Measurements from ENCODE around the gene MAN2A1. TPM values are rescaled to one million over a fixed set of nuclear protein-coding genes. Genes with fewer than 3 reads are reported as not detected.

Gene MAN2A1
- total RNA-seq, 4 donors from 2014 or later: 53.1 to 83.6 (median 59.3) TPM

GRCh38 chr5:109714592-109714991 is 24.9 kb downstream of the MAN2A1 start:
- H3K4me1 ChIP-seq: no peaks in the 10 kb centered on the region
- no peak overlapping the region for H3K4me3 ChIP-seq (replicated peaks in 1 of 3)
- DNase-seq: no peak
- no peak for TF ChIP-seq POLR2A (IDR thresholded peaks at IDR 0.05)
- TF ChIP-seq, protein P1, sequence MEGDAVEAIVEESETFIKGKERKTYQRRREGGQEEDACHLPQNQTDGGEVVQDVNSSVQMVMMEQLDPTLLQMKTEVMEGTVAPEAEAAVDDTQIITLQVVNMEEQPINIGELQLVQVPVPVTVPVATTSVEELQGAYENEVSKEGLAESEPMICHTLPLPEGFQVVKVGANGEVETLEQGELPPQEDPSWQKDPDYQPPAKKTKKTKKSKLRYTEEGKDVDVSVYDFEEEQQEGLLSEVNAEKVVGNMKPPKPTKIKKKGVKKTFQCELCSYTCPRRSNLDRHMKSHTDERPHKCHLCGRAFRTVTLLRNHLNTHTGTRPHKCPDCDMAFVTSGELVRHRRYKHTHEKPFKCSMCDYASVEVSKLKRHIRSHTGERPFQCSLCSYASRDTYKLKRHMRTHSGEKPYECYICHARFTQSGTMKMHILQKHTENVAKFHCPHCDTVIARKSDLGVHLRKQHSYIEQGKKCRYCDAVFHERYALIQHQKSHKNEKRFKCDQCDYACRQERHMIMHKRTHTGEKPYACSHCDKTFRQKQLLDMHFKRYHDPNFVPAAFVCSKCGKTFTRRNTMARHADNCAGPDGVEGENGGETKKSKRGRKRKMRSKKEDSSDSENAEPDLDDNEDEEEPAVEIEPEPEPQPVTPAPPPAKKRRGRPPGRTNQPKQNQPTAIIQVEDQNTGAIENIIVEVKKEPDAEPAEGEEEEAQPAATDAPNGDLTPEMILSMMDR (IDR thresholded peaks at IDR 0.05): no peak
- no peaks in the 10 kb centered on the region for H3K27me3 ChIP-seq
- WGBS, 2 donors: 49 to 63% methylated on average over 3 of the region's 3 CpGs
- peaks cover 3 to 5% of the 10 kb centered on the region in 2 donors for H3K36me3 ChIP-seq
- H3K9me3 ChIP-seq: no peaks in the 10 kb centered on the region
- H3K27ac ChIP-seq: no peak overlapping the region
- intact Hi-C loops (cut with DNase I): no loop called here

DNA sequence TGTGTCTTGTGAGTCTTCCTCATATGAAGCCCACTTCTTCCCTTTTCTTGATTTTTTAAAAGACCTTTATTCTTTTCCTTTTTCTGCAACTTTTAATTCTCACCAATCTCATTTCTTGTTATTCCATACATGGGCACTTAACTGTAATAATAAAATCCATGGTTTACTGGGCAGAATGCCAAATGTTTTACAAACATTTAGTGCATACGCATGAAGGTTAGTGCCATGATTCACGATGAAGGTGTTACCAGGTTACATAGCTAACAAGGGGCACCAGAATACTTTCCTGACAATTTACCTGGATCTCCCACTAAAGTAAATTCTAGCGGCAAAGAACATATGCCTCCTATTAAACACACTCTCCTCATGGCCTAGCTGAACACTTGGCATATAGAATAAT is 28.5 kb downstream of the MAN2A1 start:
- no peaks in the 10 kb centered on the region for H3K4me1 ChIP-seq
- H3K4me3 ChIP-seq (replicated peaks in 1 of 3): no peak overlapping the region
- WGBS, 2 donors: 75 to 84% methylated on average over 3 of the region's 3 CpGs
- no peaks in the 10 kb centered on the region for H3K9me3 ChIP-seq
- H3K27ac ChIP-seq: no peak overlapping the region
- no peak for DNase-seq
- TF ChIP-seq, protein P1 (IDR thresholded peaks at IDR 0.05): no peak
- TF ChIP-seq POLR2A (IDR thresholded peaks at IDR 0.05): no peak
- intact Hi-C loops (cut with DNase I): no loop called here
- no peaks in the 10 kb centered on the region for H3K27me3 ChIP-seq
- peaks cover 3 to 5% of the 10 kb centered on the region in 2 donors for H3K36me3 ChIP-seq

DNA sequence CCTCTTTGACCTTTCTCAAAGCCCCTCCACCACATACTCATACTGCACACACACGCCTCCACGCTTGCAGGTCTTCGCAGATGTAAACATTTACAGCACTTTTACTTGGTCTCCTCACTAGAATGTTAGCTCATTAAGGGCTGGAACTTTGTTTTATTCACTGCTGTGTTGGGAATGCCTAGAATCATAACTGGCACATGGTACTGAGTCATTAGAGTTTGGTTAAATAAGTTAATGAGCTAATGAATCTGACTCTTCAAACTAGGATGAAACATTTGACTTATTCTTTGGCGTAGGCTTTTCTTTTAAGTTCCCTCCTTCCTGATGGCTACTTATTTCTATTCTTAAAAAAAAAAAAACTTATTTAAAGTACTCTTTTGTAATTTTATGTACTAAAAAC is 28.9 kb downstream of the MAN2A1 start:
- intact Hi-C loops (cut with DNase I): no loop called here

GRCh38 chr5:109719978-109720377 is 30.3 kb downstream of the MAN2A1 start:
- intact Hi-C loops (cut with DNase I): no loop called here
- peaks cover 3 to 5% of the 10 kb centered on the region in 2 donors for H3K36me3 ChIP-seq
- no peak overlapping the region for H3K27ac ChIP-seq
- no peak overlapping the region for H3K4me3 ChIP-seq (replicated peaks in 1 of 3)
- DNase-seq: no peak
- TF ChIP-seq, protein P1 (IDR thresholded peaks at IDR 0.05): no peak
- no peak for TF ChIP-seq POLR2A (IDR thresholded peaks at IDR 0.05)
- H3K27me3 ChIP-seq: no peaks in the 10 kb centered on the region
- no peaks in the 10 kb centered on the region for H3K4me1 ChIP-seq
- H3K9me3 ChIP-seq: no peaks in the 10 kb centered on the region

More for the DNA sequence above, 28.9 kb downstream of the MAN2A1 start:
- Histone ChIP-seq H3K27me3 (no peaks in the 10 kb centered on the region), H3K4me3 (replicated peaks in 1 of 3) (no peak overlapping the region), H3K27ac (no peak overlapping the region), H3K9me3 (no peaks in the 10 kb centered on the region), H3K4me1 (no peaks in the 10 kb centered on the region), H3K36me3 (peaks cover 3 to 5% of the 10 kb centered on the region in 2 donors)
- TF ChIP-seq, protein P1 (IDR thresholded peaks at IDR 0.05): no peak
- TF ChIP-seq POLR2A (IDR thresholded peaks at IDR 0.05): no peak
- DNase-seq: no peak
- 98 to 99% methylated on average over 4 of the region's 4 CpGs for WGBS, 2 donors

- no peak overlapping the region for H3K27ac ChIP-seq
- intact Hi-C loops (cut with DNase I): no loop called here
- H3K9me3 ChIP-seq: no peaks in the 10 kb centered on the region
- H3K27me3 ChIP-seq: no peaks in the 10 kb centered on the region
- H3K4me1 ChIP-seq: no peaks in the 10 kb centered on the region
- WGBS, 2 donors: 92 to 100% methylated on average over 1 of the region's 1 CpG
- no peak for DNase-seq
- TF ChIP-seq, protein P1 (IDR thresholded peaks at IDR 0.05): no peak
- no peak for TF ChIP-seq POLR2A (IDR thresholded peaks at IDR 0.05)
- peaks cover 0 to 3% of the 10 kb centered on the region in 2 donors for H3K36me3 ChIP-seq
- no peak overlapping the region for H3K4me3 ChIP-seq (replicated peaks in 1 of 3)
These were observed 32.0 kb downstream of the MAN2A1 start for GRCh38 chr5:109721741-109722140.
